AG04450 (cell line): ENCODE data around the gene L3MBTL1. TPM values are rescaled to one million over a fixed set of nuclear protein-coding genes. Genes with fewer than 3 reads are reported as not detected.
"Not testable (repeated sequence)": the region's sequence is repeated elsewhere in the genome, so short reads cannot be mapped to it uniquely, and the experiment has no call there.

Experiments used
- CTCF ChIA-PET: fragments of 300-600, 350-600 bp; formaldehyde crosslinking; extraction: SDS; loops from one replicate; lab custom pipeline; 2022; ENCODE audit warnings: antibody characterized with exemption, inconsistent platforms; lab: Charles Lee
- POLR2A ChIA-PET: fragments of 350-600 bp; formaldehyde crosslinking; extraction: SDS; loops from one replicate; lab custom pipeline; 2021; ENCODE audit warnings: antibody characterized with exemption, inconsistent platforms; lab: Yijun Ruan, JAX
- DNase-seq: peaks from one replicate; pipeline ENCODE4 v3.0.0-alpha.2; 2011; ENCODE audit warnings: low read depth, low spot score
- H3K27ac ChIP-seq: one replicate; pipeline ENCODE4 v1.5.1; 2012; ENCODE audit warnings: low read depth, low read length, control low read depth
- H3K27me3 ChIP-seq: one replicate; pipeline ENCODE4 v1.6.0; 2012; ENCODE audit warnings: low read length; ENCODE audit not compliant: control insufficient read depth, insufficient read depth
- H3K4me3 ChIP-seq: 2 replicates; pipeline ENCODE4 v1.5.1; 2011; ENCODE audit warnings: mild to moderate bottlenecking, low read depth, low read length, control low read depth
- H3K9me3 ChIP-seq: 2 replicates; pipeline ENCODE4 v1.5.1; 2012; ENCODE audit warnings: low read length; ENCODE audit not compliant: control insufficient read depth, insufficient read depth
- CTCF ChIP-seq: IDR thresholded peaks from 2 replicates; pipeline ENCODE4 v1.5.1; 2011; ENCODE audit warnings: low read depth, low read length, control low read depth, inconsistent platforms
- polyA plus RNA-seq: library from polyadenylated mRNA; depleted of rRNA; stranded (reverse); fragments of >200 nt; gene quantifications from 2 replicates; pipeline ENCODE4 v1.2.3, GENCODE V29; 2011; rRNA removed
- small RNA-seq: library from RNA; depleted of rRNA; stranded (forward); fragments of <200 nt; gene quantifications from one replicate; pipeline ENCODE3, GENCODE V24; 2012; ENCODE audit warnings: low read depth; ENCODE audit not compliant: insufficient read length

Gene L3MBTL1
- polyA plus RNA-seq, 1 experiment: 3.0 TPM

GRCh38 chr20:43586641-43587040 lies 79.1 kb downstream of the L3MBTL1 start:
- H3K9me3 ChIP-seq: no peaks in the 10 kb centered on the region
- no peak for TF ChIP-seq CTCF
- CTCF ChIA-PET: interaction anchor here (1.1 to 4.6 kb wide), 3 partner anchors 48 to 494 kb away, joined by 3 to 35 read pairs (median 3); no protein-coding TSS in a partner anchor
- H3K27ac ChIP-seq: no peak overlapping the region
- POLR2A ChIA-PET: interaction anchor here (0.7 kb wide), 1 partner anchor 51 kb away, joined by 6 read pairs; no protein-coding TSS in a partner anchor
- no peak overlapping the region for H3K4me3 ChIP-seq
- DNase-seq: no peak
- H3K27me3 ChIP-seq: no peaks in the 10 kb centered on the region

- H3K9me3 ChIP-seq, POLR2A ChIA-PET, H3K27ac ChIP-seq, H3K4me3 ChIP-seq, DNase-seq, H3K27me3 ChIP-seq: not testable (repeated sequence)
- CTCF ChIA-PET: interaction anchor here (1.8 kb wide), 1 partner anchor 51 kb away, joined by 4 read pairs; no protein-coding TSS in a partner anchor
These were observed 81.0 kb downstream of the L3MBTL1 start for GRCh38 chr20:43588526-43588925.

- 0 out of 2 replicates have a peak, but pooled peaks have one; percentile 1 for TF ChIP-seq CTCF
- no peak for DNase-seq
- CTCF ChIA-PET: interaction anchor here (2.8 kb wide), 1 partner anchor 52 kb away, joined by 19 read pairs; no protein-coding TSS in a partner anchor
- Histone ChIP-seq H3K9me3 (no peaks in the 10 kb centered on the region), H3K4me3 (peak overlapping the region; percentile 93), H3K27ac (peak overlapping the region; percentile 47), H3K27me3 (no peaks in the 10 kb centered on the region)
- POLR2A ChIA-PET: interaction anchor here (1.2 to 1.6 kb wide), 5 partner anchors 21 to 133 kb away, joined by 3 to 9 read pairs (median 6); partner anchors contain the start of gene SRSF6
These were observed 82.5 kb downstream of the L3MBTL1 start for GRCh38 chr20:43590036-43590391.

- 0 out of 2 replicates have a peak, but pooled peaks have one; percentile 0 for TF ChIP-seq CTCF
- CTCF ChIA-PET: interaction anchor here (0.6 to 2.8 kb wide), 2 partner anchors 52 to 599 kb away, joined by 3 to 19 read pairs; no protein-coding TSS in a partner anchor
- Histone ChIP-seq H3K27ac (peak within 1 kb of the TSS; percentile 57), H3K9me3 (no peaks in the 10 kb centered on the region), H3K4me3 (peak within 1 kb of the TSS; percentile 93), H3K27me3 (no peaks in the 10 kb centered on the region)
- POLR2A ChIA-PET: interaction anchor here (0.6 to 1.6 kb wide), 10 partner anchors 21 to 885 kb away, joined by 3 to 9 read pairs (median 4); partner anchors contain the start of gene SRSF6
- DNase-seq: peak; percentile 69
These were observed 83.2 kb downstream of the L3MBTL1 start, which contains the start of gene IFT52 for GRCh38 chr20:43590392-43591303. Gene IFT52 (plus strand): TSS chr20:43590937. CDS start chr20:43594699, 3,762 bp downstream.

Small RNA genes lying within 50 kb of the gene (small RNA-seq; reads per million reads assigned to genes)
- not detected for gene RNU6-1251P

Other genes starting within 250 kb of the L3MBTL1 start
- 146 and 177 TPM in 2 replicates for gene SRSF6, start 49.8 kb upstream of the L3MBTL1 start, polyA plus RNA-seq
- 0.12 and 0.16 TPM in 2 replicates for gene SGK2, start 51.3 kb downstream of the L3MBTL1 start, polyA plus RNA-seq
- gene IFT52, start 83.2 kb downstream of the L3MBTL1 start, polyA plus RNA-seq: 47.7 and 53.2 TPM in 2 replicates
- gene MYBL2, start 159.4 kb downstream of the L3MBTL1 start, polyA plus RNA-seq: 1.7 and 2.5 TPM in 2 replicates
- not detected in 2 replicates for gene GTSF1L, start 219.3 kb downstream of the L3MBTL1 start, polyA plus RNA-seq